ENCODE results near the gene DNAI7.

Gene DNAI7

GRCh38 chr12:25195056-25195971 is at the start of gene DNAI7, which contains the start of gene ETFRF1:
Gene DNAI7, minus strand, starts transcription at chr12:25195160. Its CDS starts 82 bp downstream, at chr12:25195078.
Gene ETFRF1, plus strand, starts transcription at chr12:25195237. Its CDS starts 8,720 bp downstream, at chr12:25203957.
- DNase-seq: peak; percentile 97

- no peak for DNase-seq
Observed at GRCh38 chr12:25243680-25243990, 48.7 kb upstream of the DNAI7 start.

- DNase-seq: no peak
Observed at GRCh38 chr12:25242981-25243679, 48.2 kb upstream of the DNAI7 start.

GRCh38 chr12:25241167-25242020 is 46.4 kb upstream of the DNAI7 start:
- DNase-seq: peak; percentile 24

- DNase-seq: no peak
Observed at GRCh38 chr12:25236626-25237025, 41.7 kb upstream of the DNAI7 start.

GRCh38 chr12:25236190-25236589 is 41.2 kb upstream of the DNAI7 start:
- DNase-seq: no peak

GRCh38 chr12:25213338-25213737 is 18.4 kb upstream of the DNAI7 start:
- DNase-seq: no peak

GRCh38 chr12:25208554-25208953 is 13.6 kb upstream of the DNAI7 start:
- DNase-seq: no peak

GRCh38 chr12:25207846-25208245 is 12.9 kb upstream of the DNAI7 start:
- no peak for DNase-seq

GRCh38 chr12:25207411-25207810 is 12.5 kb upstream of the DNAI7 start:
- DNase-seq: no peak

- DNase-seq: no peak
Observed at GRCh38 chr12:25202137-25202536, 7.2 kb upstream of the DNAI7 start.

- DNase-seq: no peak
Observed at GRCh38 chr12:25200703-25201102, 5.7 kb upstream of the DNAI7 start.

GRCh38 chr12:25197608-25198007 is 2.6 kb upstream of the DNAI7 start:
- DNase-seq: no peak

GRCh38 chr12:25194722-25195055 is 271 bp downstream of the DNAI7 start:
- DNase-seq: no peak

GRCh38 chr12:25194214-25194613 is 746 bp downstream of the DNAI7 start:
- no peak for DNase-seq

- DNase-seq: no peak
Observed at GRCh38 chr12:25190793-25191192, 4.2 kb downstream of the DNAI7 start.

GRCh38 chr12:25189656-25190055 is 5.3 kb downstream of the DNAI7 start:
- no peak for DNase-seq

- no peak for DNase-seq
Observed at GRCh38 chr12:25187781-25188180, 7.2 kb downstream of the DNAI7 start.

GRCh38 chr12:25186788-25187402 is 8.1 kb downstream of the DNAI7 start:
- peak; percentile 35 for DNase-seq

GRCh38 chr12:25186038-25186787 is 8.7 kb downstream of the DNAI7 start:
- peak; percentile 6 for DNase-seq

GRCh38 chr12:25184132-25184531 is 10.8 kb downstream of the DNAI7 start:
- DNase-seq: no peak

- no peak for DNase-seq
Observed at GRCh38 chr12:25182765-25183164, 12.2 kb downstream of the DNAI7 start.

Measured in CD4-positive, alpha-beta T cell treated with Interleukin-6 for 4 hours (primary cell).